Neuronal stem cell (in vitro differentiated cells): Measurements from ENCODE around the gene EBNA1BP2.

Experiments
- DNase-seq: peaks from one replicate; pipeline ENCODE4 v3.0.0-alpha.2; 2013; ENCODE audit warnings: low spot score
- H2AFZ ChIP-seq: one replicate; pipeline ENCODE4 v1.6.1; 2013; ENCODE audit warnings: mild to moderate bottlenecking, low read length, inconsistent platforms
- H2AK5ac ChIP-seq: 2 replicates; pipeline ENCODE4 v1.6.1; 2013; ENCODE audit warnings: low read depth, mild to moderate bottlenecking, inconsistent platforms, low read length, moderate library complexity, mixed read lengths
- H2BK120ac ChIP-seq: 2 replicates; pipeline ENCODE4 v1.6.1; 2013; ENCODE audit warnings: low read depth, mild to moderate bottlenecking, inconsistent platforms, low read length, moderate library complexity, mixed read lengths
- H2BK12ac ChIP-seq: one replicate; pipeline ENCODE4 v1.6.1; 2013; ENCODE audit warnings: low read length, inconsistent platforms
- H2BK15ac ChIP-seq: 2 replicates; pipeline ENCODE4 v1.6.1; 2013; ENCODE audit warnings: mild to moderate bottlenecking, low read length, inconsistent platforms, mixed read lengths
- H2BK5ac ChIP-seq: one replicate; pipeline ENCODE4 v1.6.1; 2013; ENCODE audit warnings: inconsistent platforms, mild to moderate bottlenecking, low read length, moderate library complexity
- H3K14ac ChIP-seq: one replicate; pipeline ENCODE4 v1.6.1; 2013; ENCODE audit warnings: low read length, inconsistent platforms
- H3K18ac ChIP-seq: 2 replicates; pipeline ENCODE4 v1.6.1; 2013; ENCODE audit warnings: low read length, inconsistent platforms
- H3K23ac ChIP-seq: 2 replicates; pipeline ENCODE4 v1.6.1; 2013; ENCODE audit warnings: low read depth, mild to moderate bottlenecking, mixed read lengths, low read length, inconsistent platforms; ENCODE audit not compliant: poor library complexity
- H3K27ac ChIP-seq: replicated peaks from 3 replicates; pipeline ENCODE4 v1.5.1; 2013; ENCODE audit warnings: low read length, inconsistent platforms
- H3K27me3 ChIP-seq, 3 experiments: 2 replicates each; pipeline ENCODE4 v1.6.1; 2013; ENCODE audit warnings: low read length in 3 of 3, mild to moderate bottlenecking in 2 of 3, inconsistent platforms in 1 of 3, low read depth in 1 of 3, mixed read lengths in 1 of 3, moderate library complexity in 1 of 3; ENCODE audit not compliant: control insufficient read depth in 3 of 3, insufficient read depth in 3 of 3
- H3K36me3 ChIP-seq, 2 donors: replicated peaks in 1 of 2; 2 replicates each; pipeline ENCODE4 v1.6.1; 2013; ENCODE audit warnings: low read length in 2 of 2; ENCODE audit not compliant: control insufficient read depth in 2 of 2, insufficient read depth in 2 of 2
- H3K4ac ChIP-seq: 2 replicates; pipeline ENCODE4 v1.6.1; 2013; ENCODE audit warnings: inconsistent platforms, mild to moderate bottlenecking, low read length, moderate library complexity
- H3K4me1 ChIP-seq, 2 donors: 1 replicate in 1 of 2; 2 replicates in 1 of 2; pipeline ENCODE4 v1.6.1; 2013; ENCODE audit warnings: low read length in 2 of 2, low read depth in 1 of 2; ENCODE audit not compliant: control insufficient read depth in 2 of 2, insufficient read depth in 1 of 2
- H3K4me2 ChIP-seq: one replicate; pipeline ENCODE4 v1.6.1; 2013; ENCODE audit warnings: mild to moderate bottlenecking, low read length, inconsistent platforms; ENCODE audit not compliant: insufficient read depth, poor library complexity, severe bottlenecking
- H3K4me3 ChIP-seq, 2 donors: 2 replicates each; pipeline ENCODE4 v1.5.1; 2013; ENCODE audit warnings: low read length in 2 of 2, mild to moderate bottlenecking in 2 of 2, inconsistent platforms in 1 of 2, moderate library complexity in 1 of 2
- H3K79me1 ChIP-seq: one replicate; pipeline ENCODE4 v1.6.1; 2013; ENCODE audit warnings: low read depth, mild to moderate bottlenecking, inconsistent platforms, low read length, moderate library complexity
- H3K9ac ChIP-seq: one replicate; pipeline ENCODE4 v1.6.1; 2013; ENCODE audit warnings: mild to moderate bottlenecking, low read depth, low read length, inconsistent platforms; ENCODE audit not compliant: poor library complexity
- H3K9me3 ChIP-seq, 2 donors: replicated peaks in 1 of 2; 2 replicates each; pipeline versions ENCODE3 to v1.6.1; 2013; ENCODE audit warnings: low read length in 2 of 2, mild to moderate bottlenecking in 2 of 2, inconsistent platforms in 1 of 2, low read depth in 1 of 2, mixed read lengths in 1 of 2, moderate library complexity in 1 of 2; ENCODE audit not compliant: control insufficient read depth in 2 of 2, insufficient read depth in 1 of 2
- H4K8ac ChIP-seq: one replicate; pipeline ENCODE4 v1.6.1; 2013; ENCODE audit warnings: low read depth, mild to moderate bottlenecking, inconsistent platforms, low read length, moderate library complexity
- H4K91ac ChIP-seq: one replicate; pipeline ENCODE4 v1.6.1; 2013; ENCODE audit warnings: low read length, low read depth, mild to moderate bottlenecking, inconsistent platforms; ENCODE audit not compliant: poor library complexity
- WGBS, 2 donors: extraction: QIAGEN DNeasy Blood & Tissue Kit; methylation state at CpG; one replicate each; pipeline ENCODE4 v1.1.7; 2013; ENCODE audit warnings: missing lambda C conversion rate in 2 of 2, mixed read lengths in 1 of 2; ENCODE audit not compliant: insufficient read length in 2 of 2, insufficient replicate concordance in 1 of 2; ENCODE audit errors: extremely low coverage in 2 of 2; 5-methylcytosine and 5-hydroxymethylcytosine counted together

The EBNA1BP2 gene

GRCh38 chr1:43172527-43172972, 460 bp upstream of the EBNA1BP2 start:
- peaks cover 2 to 8% of the 10 kb centered on the region in 2 donors for H3K4me1 ChIP-seq
- H3K79me1 ChIP-seq: peaks cover 10% of the 10 kb centered on the region
- peaks cover 0 to 13% (median 0%) of the 10 kb centered on the region in 3 experiments for H3K27me3 ChIP-seq
- no peak overlapping the region for H3K9ac ChIP-seq
- no CpG with 5 or more reads among the region's 20 CpGs for WGBS, 2 donors
- no peaks in the 10 kb centered on the region for H3K9me3 ChIP-seq
- H4K8ac ChIP-seq: no peak overlapping the region
- no peak overlapping the region for H2BK120ac ChIP-seq
- no peak overlapping the region for H2BK5ac ChIP-seq
- peaks cover 10 to 35% of the 10 kb centered on the region in 2 donors for H3K36me3 ChIP-seq
- peak overlapping the region; percentile 96 for H3K4me2 ChIP-seq
- no peak overlapping the region for H3K4ac ChIP-seq
- DNase-seq: peak; percentile 72
- peak overlapping the region; percentile 98 for H2AFZ ChIP-seq
- H4K91ac ChIP-seq: no peak overlapping the region
- no peak overlapping the region for H2BK15ac ChIP-seq
- no peak overlapping the region for H2AK5ac ChIP-seq
- peak overlapping the region; percentile 82 to 91 for H3K4me3 ChIP-seq
- no peak overlapping the region for H3K27ac ChIP-seq
- no peak overlapping the region for H3K23ac ChIP-seq
- H2BK12ac ChIP-seq: no peak overlapping the region
- H3K14ac ChIP-seq: no peak overlapping the region
- no peak overlapping the region for H3K18ac ChIP-seq

GRCh38 chr1:43171312-43171875, 696 bp downstream of the EBNA1BP2 start:
- DNase-seq: no peak
- H3K14ac ChIP-seq: no peak overlapping the region
- WGBS, 2 donors: no CpG with 5 or more reads among the region's 17 CpGs

GRCh38 chr1:43165765-43166164, 6.3 kb downstream of the EBNA1BP2 start:
- Histone ChIP-seq H3K18ac (no peak overlapping the region), H3K4me3 (no peak overlapping the region), H2BK15ac (no peak overlapping the region), H2AFZ (no peak overlapping the region), H3K79me1 (peaks cover 2% of the 10 kb centered on the region), H2BK5ac (no peak overlapping the region), H2BK120ac (no peak overlapping the region), H3K4me1 (no peaks in the 10 kb centered on the region), H2BK12ac (no peak overlapping the region), H3K4me2 (no peak overlapping the region), H4K8ac (no peak overlapping the region), H3K23ac (no peak overlapping the region), H3K9ac (no peak overlapping the region), H3K14ac (no peak overlapping the region), H3K36me3 (peaks cover 31 to 73% of the 10 kb centered on the region in 2 donors), H3K9me3 (no peaks in the 10 kb centered on the region), H3K27ac (no peak overlapping the region), H4K91ac (no peak overlapping the region), H2AK5ac (no peak overlapping the region), H3K27me3 (no peaks in the 10 kb centered on the region), H3K4ac (no peak overlapping the region)
- no CpG with 5 or more reads among the region's 5 CpGs for WGBS, 2 donors
- no peak for DNase-seq

More at GRCh38 chr1:43171312-43171875, 696 bp downstream of the EBNA1BP2 start:
- H3K4me1 ChIP-seq: peaks cover 0 to 6% of the 10 kb centered on the region in 2 donors
- H2BK12ac ChIP-seq: no peak overlapping the region
- H3K79me1 ChIP-seq: peaks cover 10% of the 10 kb centered on the region
- no peak overlapping the region for H2BK120ac ChIP-seq
- peak overlapping the region; percentile 92 for H3K9ac ChIP-seq
- H3K36me3 ChIP-seq: peaks cover 17 to 46% of the 10 kb centered on the region in 2 donors
- no peak overlapping the region for H2BK15ac ChIP-seq
- no peaks in the 10 kb centered on the region for H3K9me3 ChIP-seq
- H3K4me2 ChIP-seq: peak overlapping the region; percentile 96
- H3K4me3 ChIP-seq: peak overlapping the region; percentile 82 to 91
- H2AK5ac ChIP-seq: no peak overlapping the region
- H3K27me3 ChIP-seq: peaks cover 0 to 2% (median 0%) of the 10 kb centered on the region in 3 experiments
- peak overlapping the region; percentile 38 for H3K18ac ChIP-seq
- peak overlapping the region; percentile 40 for H2BK5ac ChIP-seq
- no peak overlapping the region for H3K27ac ChIP-seq
- no peak overlapping the region for H4K91ac ChIP-seq
- H4K8ac ChIP-seq: no peak overlapping the region
- peak overlapping the region; percentile 12 for H3K23ac ChIP-seq
- H2AFZ ChIP-seq: peak overlapping the region; percentile 98
- H3K4ac ChIP-seq: no peak overlapping the region

GRCh38 chr1:43165162-43165561, 6.9 kb downstream of the EBNA1BP2 start:
- Histone ChIP-seq H3K27me3 (no peaks in the 10 kb centered on the region), H3K23ac (no peak overlapping the region), H3K14ac (no peak overlapping the region), H3K18ac (no peak overlapping the region), H2BK120ac (no peak overlapping the region), H3K79me1 (no peaks in the 10 kb centered on the region), H2BK5ac (no peak overlapping the region), H3K4me2 (no peak overlapping the region), H3K36me3 (peaks cover 31 to 67% of the 10 kb centered on the region in 2 donors), H3K4ac (no peak overlapping the region), H2BK12ac (no peak overlapping the region), H4K91ac (no peak overlapping the region), H4K8ac (no peak overlapping the region), H2AK5ac (no peak overlapping the region), H2BK15ac (no peak overlapping the region), H3K27ac (no peak overlapping the region), H3K4me3 (no peak overlapping the region), H3K9ac (no peak overlapping the region), H3K4me1 (no peaks in the 10 kb centered on the region), H2AFZ (no peak overlapping the region), H3K9me3 (no peaks in the 10 kb centered on the region)
- no peak for DNase-seq
- no CpG with 5 or more reads among the region's 3 CpGs for WGBS, 2 donors
